ENCODE data around the gene RAB14.

Gene RAB14

DNA sequence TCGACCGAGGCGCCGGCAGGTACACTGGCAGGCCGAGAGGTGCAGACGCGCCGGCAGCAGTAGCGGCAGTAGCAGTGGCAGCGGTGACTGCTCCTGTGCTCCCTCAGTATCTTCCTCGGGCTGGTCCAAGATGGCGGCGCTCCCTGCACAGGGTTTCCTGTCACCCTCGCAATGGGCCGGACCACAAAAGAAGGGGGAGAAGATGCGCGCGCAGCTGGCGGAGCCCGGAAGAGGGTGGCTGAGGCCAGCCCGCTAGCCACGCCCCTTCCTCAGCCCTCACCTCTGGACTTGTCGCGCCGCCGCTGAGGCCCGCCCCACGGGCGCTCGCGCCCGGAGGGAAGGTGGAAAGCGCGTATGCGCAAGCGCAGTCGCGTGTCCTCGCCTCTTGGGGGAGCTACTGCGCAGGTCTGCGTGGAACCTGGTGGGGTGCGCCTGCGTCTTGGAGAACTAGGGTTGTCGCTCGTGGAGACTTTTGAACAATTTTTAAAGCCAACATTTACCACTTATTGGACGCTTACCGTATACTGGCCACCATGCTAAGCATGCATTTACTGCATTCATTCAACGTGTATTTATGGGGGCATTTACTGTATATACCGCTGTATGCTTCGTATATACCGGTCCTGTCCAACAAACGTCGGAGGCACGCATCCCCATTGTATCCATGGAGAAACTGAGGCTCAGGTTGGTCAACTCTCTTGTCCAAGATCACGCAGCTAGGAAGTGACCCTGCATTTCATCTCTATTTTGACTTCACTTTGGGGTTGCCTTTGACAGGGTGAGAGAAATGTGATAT is at the start of gene RAB14:
RAB14 (minus strand) TSS at position 132 of the 796 bp plus-strand sequence. CDS start 8,457 bp downstream, outside the sequence.
- TF ChIP-seq, protein P1, sequence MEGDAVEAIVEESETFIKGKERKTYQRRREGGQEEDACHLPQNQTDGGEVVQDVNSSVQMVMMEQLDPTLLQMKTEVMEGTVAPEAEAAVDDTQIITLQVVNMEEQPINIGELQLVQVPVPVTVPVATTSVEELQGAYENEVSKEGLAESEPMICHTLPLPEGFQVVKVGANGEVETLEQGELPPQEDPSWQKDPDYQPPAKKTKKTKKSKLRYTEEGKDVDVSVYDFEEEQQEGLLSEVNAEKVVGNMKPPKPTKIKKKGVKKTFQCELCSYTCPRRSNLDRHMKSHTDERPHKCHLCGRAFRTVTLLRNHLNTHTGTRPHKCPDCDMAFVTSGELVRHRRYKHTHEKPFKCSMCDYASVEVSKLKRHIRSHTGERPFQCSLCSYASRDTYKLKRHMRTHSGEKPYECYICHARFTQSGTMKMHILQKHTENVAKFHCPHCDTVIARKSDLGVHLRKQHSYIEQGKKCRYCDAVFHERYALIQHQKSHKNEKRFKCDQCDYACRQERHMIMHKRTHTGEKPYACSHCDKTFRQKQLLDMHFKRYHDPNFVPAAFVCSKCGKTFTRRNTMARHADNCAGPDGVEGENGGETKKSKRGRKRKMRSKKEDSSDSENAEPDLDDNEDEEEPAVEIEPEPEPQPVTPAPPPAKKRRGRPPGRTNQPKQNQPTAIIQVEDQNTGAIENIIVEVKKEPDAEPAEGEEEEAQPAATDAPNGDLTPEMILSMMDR (IDR thresholded peaks at IDR 0.05; ENCODE audit: low read depth, low read length): peak; percentile 60
- DNase-seq (ENCODE audit: extremely low read depth, low read depth): peak; percentile 96

DNA sequence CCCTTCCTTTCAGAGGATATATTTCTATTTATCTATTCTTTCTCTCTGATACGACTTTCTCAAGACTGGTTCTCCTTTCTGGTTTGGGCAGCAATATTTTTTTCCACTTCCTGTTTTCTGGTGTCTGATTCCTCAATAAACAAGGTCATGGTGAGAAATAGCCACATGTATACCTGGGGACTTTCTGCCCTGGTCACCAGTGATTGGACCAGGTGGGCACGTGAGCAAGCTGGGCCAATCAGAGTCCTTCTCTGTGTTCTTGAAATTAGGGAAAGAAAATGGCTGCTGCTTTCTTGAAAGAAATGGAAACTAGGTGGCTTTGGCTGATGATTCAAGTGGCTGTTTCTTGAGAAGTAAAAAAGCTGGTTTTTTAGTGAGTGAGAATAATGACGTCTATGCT is 47.9 kb upstream of the RAB14 start:
- DNase-seq (ENCODE audit: extremely low read depth, low read depth): no peak
- TF ChIP-seq, protein P1 (IDR thresholded peaks at IDR 0.05; ENCODE audit: low read depth, low read length): no peak

DNA sequence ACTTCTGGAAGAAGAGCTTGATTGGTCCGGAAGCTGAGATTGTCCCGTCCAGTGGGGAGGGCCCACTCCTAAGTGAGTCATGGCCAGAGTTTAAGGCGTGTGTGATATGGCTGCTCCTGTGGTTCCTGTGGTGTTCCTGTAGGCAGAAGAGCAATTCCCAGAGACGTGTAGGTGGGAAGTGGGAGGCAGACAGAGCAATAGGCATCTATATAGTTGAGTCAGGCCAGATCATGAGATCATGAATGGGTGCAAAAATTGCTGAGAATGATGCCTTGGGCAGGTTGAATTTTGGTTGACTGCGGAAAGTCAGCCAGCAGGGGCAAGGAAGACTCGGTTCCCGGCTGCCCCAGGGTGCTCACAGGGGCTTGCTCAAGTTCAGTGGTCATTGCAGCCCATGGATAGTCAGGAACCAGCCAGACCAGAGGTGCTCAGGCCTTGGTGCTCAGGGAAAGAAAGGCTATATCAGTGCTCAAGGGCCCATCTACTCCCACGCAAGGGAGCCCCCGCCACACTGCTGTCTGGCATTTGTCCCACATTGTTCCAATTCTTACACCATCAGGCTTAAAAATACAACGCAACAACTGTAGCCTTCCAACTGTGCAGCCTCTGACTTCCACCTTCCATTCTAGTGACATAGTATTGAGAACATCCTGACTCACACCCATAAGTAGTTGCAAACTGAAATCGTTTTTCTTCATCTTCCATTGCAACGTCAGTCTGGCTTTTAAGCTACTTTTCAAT is 45.3 kb upstream of the RAB14 start:
- TF ChIP-seq, protein P1 (IDR thresholded peaks at IDR 0.05; ENCODE audit: low read depth, low read length): no peak
- no peak for DNase-seq (ENCODE audit: extremely low read depth, low read depth)

DNA sequence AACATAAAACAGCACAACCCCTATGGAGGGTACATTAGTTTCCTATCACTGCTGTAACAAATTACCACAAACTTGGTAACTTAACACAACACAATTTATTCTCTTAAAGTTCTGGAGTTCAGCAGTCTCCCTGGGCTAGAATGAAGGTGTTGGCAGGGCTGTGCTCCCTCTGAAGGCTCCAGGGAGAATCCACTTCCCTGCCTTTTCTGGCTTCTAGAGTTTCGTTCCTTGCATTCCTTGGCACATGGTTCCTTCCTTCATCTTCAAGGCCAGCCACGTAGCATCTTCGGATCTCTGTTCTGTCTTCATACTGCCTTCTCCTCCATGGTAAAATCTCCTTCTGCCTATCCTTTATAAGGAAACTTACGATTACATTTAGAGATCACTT is 41.3 kb upstream of the RAB14 start:
- TF ChIP-seq, protein P1 (IDR thresholded peaks at IDR 0.05; ENCODE audit: low read depth, low read length): no peak
- no peak for DNase-seq (ENCODE audit: extremely low read depth, low read depth)

DNA sequence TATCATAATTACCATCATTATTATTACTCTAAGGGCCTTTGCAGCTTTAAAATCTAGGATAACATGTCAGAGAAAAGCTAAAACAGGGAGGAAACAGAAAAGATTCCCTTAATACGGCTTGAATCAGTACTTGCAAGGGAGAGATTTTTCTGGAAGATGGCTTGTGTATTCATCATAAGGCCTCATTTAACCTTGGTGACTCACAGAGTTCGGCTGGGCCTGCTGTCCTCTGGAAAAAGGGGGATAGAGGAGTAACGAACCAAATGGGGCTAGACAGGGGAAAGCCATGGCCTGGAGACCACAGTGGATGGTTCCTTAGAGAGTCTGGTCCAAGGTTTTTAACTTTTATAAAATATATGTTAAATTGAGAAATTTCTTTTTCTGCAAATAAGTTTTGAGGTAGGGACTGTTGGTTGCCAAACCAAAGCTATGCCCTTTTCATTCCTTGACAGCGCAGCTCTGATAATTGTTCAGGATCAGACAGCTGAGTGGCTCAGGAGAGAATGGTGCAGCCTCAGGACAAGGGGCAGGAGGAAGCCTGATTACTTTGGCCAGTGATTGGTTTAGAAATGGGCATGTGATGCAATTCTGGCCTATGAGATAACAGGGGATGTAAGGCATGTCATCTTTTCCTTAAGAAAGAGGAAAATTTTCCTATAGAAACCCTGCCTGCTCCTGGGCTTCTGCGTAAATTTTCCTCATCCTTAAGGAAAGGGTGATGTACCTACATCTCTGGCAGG is 40.7 kb upstream of the RAB14 start:
- DNase-seq (ENCODE audit: extremely low read depth, low read depth): no peak
- TF ChIP-seq, protein P1 (IDR thresholded peaks at IDR 0.05; ENCODE audit: low read depth, low read length): no peak

DNA sequence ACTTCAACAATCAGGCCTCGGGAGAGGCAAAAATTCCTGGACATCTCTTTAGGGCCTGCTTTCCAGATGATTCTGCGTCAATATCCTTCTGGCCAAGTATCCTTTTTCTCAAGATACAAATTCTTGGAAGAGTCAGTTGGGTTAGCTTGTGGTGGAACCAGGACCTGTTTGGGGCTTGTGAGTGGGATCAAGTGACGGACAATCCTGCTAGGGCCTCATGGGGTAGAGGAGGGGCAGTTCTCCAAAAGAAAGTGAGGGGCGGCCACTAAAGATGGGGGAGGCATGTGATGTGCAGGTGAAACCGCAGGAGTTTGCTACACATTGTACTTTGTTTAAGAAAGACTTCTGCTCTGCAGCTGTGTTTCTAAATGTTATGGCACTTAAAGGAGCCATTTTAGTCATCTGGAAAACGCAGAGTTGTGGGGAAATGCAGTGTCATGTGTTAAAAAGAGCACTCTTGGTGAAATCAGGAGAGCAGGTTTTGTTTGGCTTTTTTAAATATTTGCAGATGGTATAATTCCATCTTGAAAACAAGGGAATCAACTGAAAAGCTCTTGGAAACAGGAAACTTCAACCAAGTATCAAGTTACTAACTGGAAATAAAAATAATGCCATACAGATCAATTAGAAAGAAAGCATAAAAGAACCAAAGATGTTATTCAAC is 38.9 kb upstream of the RAB14 start:
- no peak for DNase-seq (ENCODE audit: extremely low read depth, low read depth)
- TF ChIP-seq, protein P1 (IDR thresholded peaks at IDR 0.05; ENCODE audit: low read depth, low read length): no peak
